A549 (cell line): Measurements from ENCODE around the gene SOSTDC1. TPM values are rescaled to one million over a fixed set of nuclear protein-coding genes. Genes with fewer than 3 reads are reported as not detected.

Source experiments
- ATAC-seq, 2 experiments: fragments of 200-7000 bp in 1 of 2; fragments of >200 bp in 1 of 2; cut with Nextera tagmentation in 1 of 2; cut with Tn5 transposase in 1 of 2; 3 replicates each; pipeline versions ENCODE4 v1.8.0 to v1.9.1; 2018 to 2020; ENCODE audit warnings: mild to moderate bottlenecking in 1 of 2, moderate library complexity in 1 of 2
- CTCF ChIA-PET: fragments of 300-600 bp; sonication (Branson Sonifier 250); formaldehyde crosslinking; extraction: SDS; loops from one replicate; lab custom pipeline; 2021; ENCODE audit warnings: antibody characterized with exemption, inconsistent platforms; lab: Yijun Ruan, JAX
- POLR2A ChIA-PET: fragments of 350-600 bp; formaldehyde crosslinking; extraction: SDS; loops from one replicate; lab custom pipeline; 2021; ENCODE audit warnings: antibody characterized with exemption, inconsistent platforms; lab: Yijun Ruan, JAX
- DNase-seq, 2 experiments: peaks; one replicate each; pipeline versions ENCODE4 v3.0.0 to v3.0.0-alpha.2; 2011 to 2016; ENCODE audit warnings: low read depth in 1 of 2, low spot score in 1 of 2
- FAIRE-seq: peaks from 2 replicates; lab custom pipeline; 2011; peaks lifted over from hg19 to GRCh38; lab: Jason Lieb, UNC
- H3K27ac ChIP-seq, 2 experiments: fragments of >200 bp; sonication (Bioruptor Twin); formaldehyde crosslinking; 3 replicates each; pipeline ENCODE4 v1.5.1; 2016 to 2017
- H3K4me1 ChIP-seq: fragments of >200 bp; sonication (Bioruptor Twin); formaldehyde crosslinking; 3 replicates; pipeline ENCODE4 v1.6.1; 2016
- H3K4me2 ChIP-seq: fragments of >200 bp; sonication (Bioruptor Twin); formaldehyde crosslinking; 3 replicates; pipeline ENCODE4 v1.6.1; 2016
- H3K4me3 ChIP-seq: fragments of >200 bp; sonication (Bioruptor Twin); formaldehyde crosslinking; 3 replicates; pipeline ENCODE4 v1.5.1; 2016
- H3K9me3 ChIP-seq: fragments of >200 bp; sonication (Bioruptor Twin); formaldehyde crosslinking; 3 replicates; pipeline ENCODE4 v1.6.1; 2016
- ATOH8 ChIP-seq: fragments of 250-450 bp; sonication (Bioruptor Pico); IDR thresholded peaks from 2 replicates; pipeline ENCODE4 v1.5.0; 2020; ENCODE audit warnings: low read depth, mild to moderate bottlenecking, moderate library complexity
- CBX8 ChIP-seq: fragments of 200-600 bp; sonication (generic); IDR thresholded peaks from 2 replicates; pipeline ENCODE4 v1.6.1; 2016
- CHD2 ChIP-seq: fragments of 150-350 bp; IDR thresholded peaks from 2 replicates; pipeline ENCODE4 v1.6.1; 2014; ENCODE audit warnings: low read length; ENCODE audit not compliant: partially characterized antibody
- CHD4 ChIP-seq: fragments of 200-600 bp; sonication (generic); IDR thresholded peaks from 2 replicates; pipeline ENCODE4 v1.6.1; 2016; ENCODE audit warnings: antibody characterized with exemption, mild to moderate bottlenecking, borderline replicate concordance
- GATA3 ChIP-seq: IDR thresholded peaks from 2 replicates; pipeline ENCODE4 v1.6.1; 2012; ENCODE audit warnings: borderline replicate concordance
- HDAC2 ChIP-seq: fragments of 200-600 bp; sonication (generic); IDR thresholded peaks from 2 replicates; pipeline ENCODE4 v1.6.1; 2016
- HOXB13 ChIP-seq: fragments of 250-450 bp; sonication (Bioruptor Pico); IDR thresholded peaks from 2 replicates; pipeline ENCODE4 v1.5.0; 2020; ENCODE audit warnings: low read depth, mild to moderate bottlenecking, moderate library complexity
- JUN ChIP-seq, 2 experiments: fragments of >200 bp; sonication (Bioruptor Twin); formaldehyde crosslinking; IDR thresholded peaks; 2 replicates in 1 of 2; 3 replicates in 1 of 2; pipeline ENCODE4 v1.6.1; 2016 to 2017
- JUNB ChIP-seq: fragments of >200 bp; sonication (Bioruptor Twin); formaldehyde crosslinking; IDR thresholded peaks from 2 replicates; pipeline ENCODE4 v1.6.1; 2016
- KDM1A ChIP-seq: fragments of 200-600 bp; sonication (generic); IDR thresholded peaks from 2 replicates; pipeline ENCODE4 v1.6.1; 2016; ENCODE audit warnings: low read depth, mild to moderate bottlenecking
- KDM5A ChIP-seq: fragments of 200-600 bp; sonication (generic); IDR thresholded peaks from 2 replicates; pipeline ENCODE4 v1.6.1; 2016; ENCODE audit warnings: antibody characterized with exemption, mild to moderate bottlenecking
- MYC ChIP-seq: IDR thresholded peaks from 2 replicates; pipeline ENCODE4 v1.6.1; 2012; ENCODE audit warnings: mild to moderate bottlenecking, inconsistent platforms, low read length, improper control_type of control experiment, borderline replicate concordance
- NFE2L2 ChIP-seq: fragments of 150-350 bp; conservative IDR thresholded peaks from 2 replicates; pipeline ENCODE4 v1.6.1; 2014; ENCODE audit warnings: low read length
- NR3C1 ChIP-seq: fragments of >200 bp; sonication (Bioruptor Twin); formaldehyde crosslinking; IDR thresholded peaks from 3 replicates; pipeline ENCODE4 v1.6.1; 2017
- PHF8 ChIP-seq: fragments of 200-600 bp; sonication (generic); IDR thresholded peaks from 2 replicates; pipeline ENCODE4 v1.6.1; 2016; ENCODE audit warnings: low read depth, mild to moderate bottlenecking, antibody characterized with exemption, moderate library complexity, borderline replicate concordance
- POLR2A ChIP-seq: IDR thresholded peaks from 2 replicates; pipeline ENCODE4 v1.6.1; 2012; ENCODE audit warnings: mild to moderate bottlenecking, low read length
- RAD21 ChIP-seq, 2 experiments: fragments of >200 bp in 1 of 2; sonication (Bioruptor Twin) in 1 of 2; formaldehyde crosslinking in 1 of 2; IDR thresholded peaks in 1 of 2; conservative IDR thresholded peaks in 1 of 2; 2 replicates in 1 of 2; 3 replicates in 1 of 2; pipeline ENCODE4 v1.6.1; 2012 to 2018; ENCODE audit warnings: inconsistent platforms in 1 of 2
- RCOR1 ChIP-seq: fragments of 150-350 bp; IDR thresholded peaks from 2 replicates; pipeline ENCODE4 v1.6.1; 2014; ENCODE audit warnings: antibody characterized with exemption, low read length, low read depth
- REST ChIP-seq: fragments of 200-600 bp; sonication (generic); IDR thresholded peaks from 2 replicates; pipeline ENCODE4 v1.6.1; 2016; ENCODE audit warnings: antibody characterized with exemption, mild to moderate bottlenecking, moderate library complexity
- RNF2 ChIP-seq: fragments of 200-600 bp; sonication (generic); IDR thresholded peaks from 2 replicates; pipeline ENCODE4 v1.6.1; 2016; ENCODE audit warnings: low read depth, mild to moderate bottlenecking, antibody characterized with exemption, moderate library complexity, borderline replicate concordance
- SMC3 ChIP-seq: fragments of >200 bp; sonication (Bioruptor Twin); formaldehyde crosslinking; IDR thresholded peaks from 3 replicates; pipeline ENCODE4 v1.6.1; 2018; ENCODE audit warnings: inconsistent platforms
- SREBF2 ChIP-seq: fragments of 450-650 bp; IDR thresholded peaks from 2 replicates; pipeline ENCODE4 v1.6.1; 2014; ENCODE audit warnings: mild to moderate bottlenecking, moderate library complexity
- TP53 ChIP-seq: fragments of 250-450 bp; sonication (Bioruptor Pico); IDR thresholded peaks from 2 replicates; pipeline ENCODE4 v1.5.0; 2021; ENCODE audit warnings: mild to moderate bottlenecking, moderate library complexity
- ZSCAN20 ChIP-seq: fragments of 250-450 bp; sonication (Bioruptor Pico); IDR thresholded peaks from 2 replicates; pipeline ENCODE4 v1.8.0; 2022; ENCODE audit warnings: mild to moderate bottlenecking, moderate library complexity
- WGBS: methylation state at CpG from one replicate; pipeline ENCODE4 v1.1.6; 2017; ENCODE audit errors: missing lambda C conversion rate; 5-methylcytosine and 5-hydroxymethylcytosine counted together
- polyA plus RNA-seq, 4 experiments: library from polyadenylated mRNA; depleted of rRNA in 3 of 4; stranded (reverse); fragments of >200 nt; fragmentation: RNase III in 1 of 4; extraction: RNeasy Plus Mini Kit Qiagen cat#74134 plus additional on column Dnase treatment in 1 of 4; gene quantifications; 2 replicates in 3 of 4; 3 replicates in 1 of 4; pipeline ENCODE4 v1.2.3, GENCODE V29; 2011 to 2017
- TF ChIP-seq, protein P1 (sequence below): fragments of 150-350 bp; IDR thresholded peaks from 2 replicates; pipeline ENCODE4 v1.6.1; 2014; ENCODE audit warnings: low read depth, mild to moderate bottlenecking, low read length
- TF ChIP-seq, protein P2 (sequence below): fragments of >200 bp; sonication (Bioruptor Twin); formaldehyde crosslinking; IDR thresholded peaks from 3 replicates; pipeline ENCODE4 v1.5.1; 2016
- TF ChIP-seq, protein P3 (sequence below): fragments of 250-450 bp; sonication (Bioruptor Pico); IDR thresholded peaks from 2 replicates; pipeline ENCODE4 v1.5.0; 2021; ENCODE audit warnings: mild to moderate bottlenecking, moderate library complexity, borderline replicate concordance
- TF ChIP-seq, protein P4 (sequence below): fragments of >200 bp; sonication (Bioruptor Twin); formaldehyde crosslinking; IDR thresholded peaks from 3 replicates; pipeline ENCODE4 v1.6.1; 2016
- TF ChIP-seq, protein P5 (sequence below): IDR thresholded peaks from 2 replicates; pipeline ENCODE4 v1.6.1; 2012

The SOSTDC1 gene
- polyA plus RNA-seq, 2 of the 4 experiments (the other 2 are of a cell fraction): not detected

- Histone ChIP-seq H3K4me1 (peaks cover 12% of the 10 kb centered on the region), H3K9me3 (no peaks in the 10 kb centered on the region), H3K4me2 (peak overlapping the region; percentile 92), H3K27ac (peak overlapping the region; percentile 98), H3K4me3 (peak overlapping the region; percentile 73)
- CTCF ChIA-PET: interaction anchor here (0.9 to 2.3 kb wide), 9 partner anchors 8 to 337 kb away, joined by 3 to 12 read pairs (median 4); no protein-coding TSS in a partner anchor
- DNase-seq (peak; percentile 76 to 94), FAIRE-seq (peak; percentile 18), ATAC-seq (peak; percentile 96 to 97)
- POLR2A ChIA-PET: interaction anchor here (0.6 to 2.7 kb wide), 14 partner anchors 9 to 292 kb away, joined by 3 to 11 read pairs (median 4); partner anchors contain the start of genes ANKMY2 and BZW2
- WGBS: 0% methylated on average over 23 of the region's 56 CpGs
- TF ChIP-seq RAD21 (conservative IDR thresholded peaks at IDR 0.05 in 1 of 2, IDR thresholded peaks at IDR 0.05 in 1 of 2) (0 out of 5 replicates have a peak, but pooled peaks of 1 of the 2 experiments have one; percentile 15), REST (peak; percentile 53; the same call in 1 of the 2 replicates), JUN (IDR thresholded peaks at IDR 0.05) (peak; percentile 74 to 91; a peak in 4 of 5 replicates), POLR2A (peak; percentile 90), TP53 (0 out of 2 replicates have a peak, but pooled peaks have one; percentile 37), RCOR1 (no peak), JUNB (no peak), GATA3 (no peak), CHD4 (no peak), KDM1A (no peak), HDAC2 (no peak; the same call in 1 of the 2 replicates), SREBF2 (no peak), ATOH8 (CRISPR knock-in tag) (no peak), MYC (0 out of 2 replicates have a peak, but pooled peaks have one; percentile 28), HOXB13 (no peak), NR3C1 (no peak), SMC3 (no peak), KDM5A (no peak), PHF8 (peak; percentile 61; the same call in 1 of the 2 replicates), CBX8 (no peak), ZSCAN20 (no peak), CHD2 (peak; percentile 73), NFE2L2 (no peak), RNF2 (no peak)
- TF ChIP-seq, protein P1, sequence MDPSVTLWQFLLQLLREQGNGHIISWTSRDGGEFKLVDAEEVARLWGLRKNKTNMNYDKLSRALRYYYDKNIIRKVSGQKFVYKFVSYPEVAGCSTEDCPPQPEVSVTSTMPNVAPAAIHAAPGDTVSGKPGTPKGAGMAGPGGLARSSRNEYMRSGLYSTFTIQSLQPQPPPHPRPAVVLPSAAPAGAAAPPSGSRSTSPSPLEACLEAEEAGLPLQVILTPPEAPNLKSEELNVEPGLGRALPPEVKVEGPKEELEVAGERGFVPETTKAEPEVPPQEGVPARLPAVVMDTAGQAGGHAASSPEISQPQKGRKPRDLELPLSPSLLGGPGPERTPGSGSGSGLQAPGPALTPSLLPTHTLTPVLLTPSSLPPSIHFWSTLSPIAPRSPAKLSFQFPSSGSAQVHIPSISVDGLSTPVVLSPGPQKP: no peak
- TF ChIP-seq, protein P2, sequence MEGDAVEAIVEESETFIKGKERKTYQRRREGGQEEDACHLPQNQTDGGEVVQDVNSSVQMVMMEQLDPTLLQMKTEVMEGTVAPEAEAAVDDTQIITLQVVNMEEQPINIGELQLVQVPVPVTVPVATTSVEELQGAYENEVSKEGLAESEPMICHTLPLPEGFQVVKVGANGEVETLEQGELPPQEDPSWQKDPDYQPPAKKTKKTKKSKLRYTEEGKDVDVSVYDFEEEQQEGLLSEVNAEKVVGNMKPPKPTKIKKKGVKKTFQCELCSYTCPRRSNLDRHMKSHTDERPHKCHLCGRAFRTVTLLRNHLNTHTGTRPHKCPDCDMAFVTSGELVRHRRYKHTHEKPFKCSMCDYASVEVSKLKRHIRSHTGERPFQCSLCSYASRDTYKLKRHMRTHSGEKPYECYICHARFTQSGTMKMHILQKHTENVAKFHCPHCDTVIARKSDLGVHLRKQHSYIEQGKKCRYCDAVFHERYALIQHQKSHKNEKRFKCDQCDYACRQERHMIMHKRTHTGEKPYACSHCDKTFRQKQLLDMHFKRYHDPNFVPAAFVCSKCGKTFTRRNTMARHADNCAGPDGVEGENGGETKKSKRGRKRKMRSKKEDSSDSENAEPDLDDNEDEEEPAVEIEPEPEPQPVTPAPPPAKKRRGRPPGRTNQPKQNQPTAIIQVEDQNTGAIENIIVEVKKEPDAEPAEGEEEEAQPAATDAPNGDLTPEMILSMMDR: 0 out of 3 replicates have a peak, but pooled peaks have one; percentile 10
- TF ChIP-seq, protein P3, sequence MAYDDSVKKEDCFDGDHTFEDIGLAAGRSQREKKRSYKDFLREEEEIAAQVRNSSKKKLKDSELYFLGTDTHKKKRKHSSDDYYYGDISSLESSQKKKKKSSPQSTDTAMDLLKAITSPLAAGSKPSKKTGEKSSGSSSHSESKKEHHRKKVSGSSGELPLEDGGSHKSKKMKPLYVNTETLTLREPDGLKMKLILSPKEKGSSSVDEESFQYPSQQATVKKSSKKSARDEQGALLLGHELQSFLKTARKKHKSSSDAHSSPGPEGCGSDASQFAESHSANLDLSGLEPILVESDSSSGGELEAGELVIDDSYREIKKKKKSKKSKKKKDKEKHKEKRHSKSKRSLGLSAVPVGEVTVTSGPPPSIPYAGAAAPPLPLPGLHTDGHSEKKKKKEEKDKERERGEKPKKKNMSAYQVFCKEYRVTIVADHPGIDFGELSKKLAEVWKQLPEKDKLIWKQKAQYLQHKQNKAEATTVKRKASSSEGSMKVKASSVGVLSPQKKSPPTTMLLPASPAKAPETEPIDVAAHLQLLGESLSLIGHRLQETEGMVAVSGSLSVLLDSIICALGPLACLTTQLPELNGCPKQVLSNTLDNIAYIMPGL (CRISPR knock-in tag): peak; percentile 92
- TF ChIP-seq, protein P4, sequence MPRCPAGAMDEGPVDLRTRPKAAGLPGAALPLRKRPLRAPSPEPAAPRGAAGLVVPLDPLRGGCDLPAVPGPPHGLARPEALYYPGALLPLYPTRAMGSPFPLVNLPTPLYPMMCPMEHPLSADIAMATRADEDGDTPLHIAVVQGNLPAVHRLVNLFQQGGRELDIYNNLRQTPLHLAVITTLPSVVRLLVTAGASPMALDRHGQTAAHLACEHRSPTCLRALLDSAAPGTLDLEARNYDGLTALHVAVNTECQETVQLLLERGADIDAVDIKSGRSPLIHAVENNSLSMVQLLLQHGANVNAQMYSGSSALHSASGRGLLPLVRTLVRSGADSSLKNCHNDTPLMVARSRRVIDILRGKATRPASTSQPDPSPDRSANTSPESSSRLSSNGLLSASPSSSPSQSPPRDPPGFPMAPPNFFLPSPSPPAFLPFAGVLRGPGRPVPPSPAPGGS: peak; percentile 65; the same call in 2 of the 3 replicates
- TF ChIP-seq, protein P5, sequence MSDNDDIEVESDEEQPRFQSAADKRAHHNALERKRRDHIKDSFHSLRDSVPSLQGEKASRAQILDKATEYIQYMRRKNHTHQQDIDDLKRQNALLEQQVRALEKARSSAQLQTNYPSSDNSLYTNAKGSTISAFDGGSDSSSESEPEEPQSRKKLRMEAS: peak; percentile 72
Observed at GRCh38 chr7:16420649-16421332, 44.7 kb downstream of the SOSTDC1 start.
